GM18868 (cell line): ENCODE measurements around the gene BCAS4.

Source experiments
- ATAC-seq: cut with Tn5 transposase; IDR thresholded peaks from one replicate; pipeline ENCODE4 v1.9.1; 2021; ENCODE audit warnings: mild to moderate bottlenecking, moderate library complexity; ENCODE audit not compliant: unreplicated experiment

Gene BCAS4

GRCh38 chr20:50850721-50851286 is 55.9 kb downstream of the BCAS4 start:
- no peak for ATAC-seq

- no peak for ATAC-seq
Observed at GRCh38 chr20:50852085-50852484, 57.2 kb downstream of the BCAS4 start.

GRCh38 chr20:50854506-50855249 is 59.8 kb downstream of the BCAS4 start:
- no peak for ATAC-seq

GRCh38 chr20:50855498-50856474 is 60.9 kb downstream of the BCAS4 start:
- ATAC-seq, result no peak

- ATAC-seq, result no peak
Observed at GRCh38 chr20:50856475-50857041, 61.7 kb downstream of the BCAS4 start.

- ATAC-seq, result no peak
Observed at GRCh38 chr20:50857348-50857747, 62.5 kb downstream of the BCAS4 start.

GRCh38 chr20:50858525-50858924 is 63.7 kb downstream of the BCAS4 start:
- no peak for ATAC-seq

GRCh38 chr20:50859161-50859560 is 64.3 kb downstream of the BCAS4 start:
- peak; percentile 41 for ATAC-seq

GRCh38 chr20:50861012-50861411 is 66.2 kb downstream of the BCAS4 start:
- no peak for ATAC-seq

GRCh38 chr20:50862546-50862945 is 67.7 kb downstream of the BCAS4 start:
- no peak for ATAC-seq

- ATAC-seq, result no peak
Observed at GRCh38 chr20:50865114-50865513, 70.3 kb downstream of the BCAS4 start.

GRCh38 chr20:50865591-50865990 is 70.7 kb downstream of the BCAS4 start:
- no peak for ATAC-seq

- ATAC-seq, result no peak
Observed at GRCh38 chr20:50866036-50866685, 71.3 kb downstream of the BCAS4 start.

GRCh38 chr20:50866831-50867230 is 72.0 kb downstream of the BCAS4 start:
- no peak for ATAC-seq

GRCh38 chr20:50867805-50868204 is 72.9 kb downstream of the BCAS4 start:
- no peak for ATAC-seq

GRCh38 chr20:50868509-50869495 is 73.9 kb downstream of the BCAS4 start:
- no peak for ATAC-seq

- no peak for ATAC-seq
Observed at GRCh38 chr20:50870561-50871161, 75.8 kb downstream of the BCAS4 start.

GRCh38 chr20:50872560-50873425 is 77.9 kb downstream of the BCAS4 start:
- no peak for ATAC-seq
